ENCODE results near the gene SAMD4A. TPM values are rescaled to one million over a fixed set of nuclear protein-coding genes. Genes with fewer than 3 reads are reported as not detected.
A peak's percentile ranks its signal among the peaks of the same experiment; 100 is the strongest.

SAMD4A gene, protein sequence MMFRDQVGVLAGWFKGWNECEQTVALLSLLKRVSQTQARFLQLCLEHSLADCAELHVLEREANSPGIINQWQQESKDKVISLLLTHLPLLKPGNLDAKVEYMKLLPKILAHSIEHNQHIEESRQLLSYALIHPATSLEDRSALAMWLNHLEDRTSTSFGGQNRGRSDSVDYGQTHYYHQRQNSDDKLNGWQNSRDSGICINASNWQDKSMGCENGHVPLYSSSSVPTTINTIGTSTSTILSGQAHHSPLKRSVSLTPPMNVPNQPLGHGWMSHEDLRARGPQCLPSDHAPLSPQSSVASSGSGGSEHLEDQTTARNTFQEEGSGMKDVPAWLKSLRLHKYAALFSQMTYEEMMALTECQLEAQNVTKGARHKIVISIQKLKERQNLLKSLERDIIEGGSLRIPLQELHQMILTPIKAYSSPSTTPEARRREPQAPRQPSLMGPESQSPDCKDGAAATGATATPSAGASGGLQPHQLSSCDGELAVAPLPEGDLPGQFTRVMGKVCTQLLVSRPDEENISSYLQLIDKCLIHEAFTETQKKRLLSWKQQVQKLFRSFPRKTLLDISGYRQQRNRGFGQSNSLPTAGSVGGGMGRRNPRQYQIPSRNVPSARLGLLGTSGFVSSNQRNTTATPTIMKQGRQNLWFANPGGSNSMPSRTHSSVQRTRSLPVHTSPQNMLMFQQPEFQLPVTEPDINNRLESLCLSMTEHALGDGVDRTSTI
- total RNA-seq (2014; rRNA removed; shearing (Covaris generic)) (33.0 and 34.4 TPM in 2 replicates), polyA plus RNA-seq (2016; fragmentation: Nextera tagmentation; extraction: Ambion mirVana) (6.5 and 7.2 TPM in 2 replicates)

DNA sequence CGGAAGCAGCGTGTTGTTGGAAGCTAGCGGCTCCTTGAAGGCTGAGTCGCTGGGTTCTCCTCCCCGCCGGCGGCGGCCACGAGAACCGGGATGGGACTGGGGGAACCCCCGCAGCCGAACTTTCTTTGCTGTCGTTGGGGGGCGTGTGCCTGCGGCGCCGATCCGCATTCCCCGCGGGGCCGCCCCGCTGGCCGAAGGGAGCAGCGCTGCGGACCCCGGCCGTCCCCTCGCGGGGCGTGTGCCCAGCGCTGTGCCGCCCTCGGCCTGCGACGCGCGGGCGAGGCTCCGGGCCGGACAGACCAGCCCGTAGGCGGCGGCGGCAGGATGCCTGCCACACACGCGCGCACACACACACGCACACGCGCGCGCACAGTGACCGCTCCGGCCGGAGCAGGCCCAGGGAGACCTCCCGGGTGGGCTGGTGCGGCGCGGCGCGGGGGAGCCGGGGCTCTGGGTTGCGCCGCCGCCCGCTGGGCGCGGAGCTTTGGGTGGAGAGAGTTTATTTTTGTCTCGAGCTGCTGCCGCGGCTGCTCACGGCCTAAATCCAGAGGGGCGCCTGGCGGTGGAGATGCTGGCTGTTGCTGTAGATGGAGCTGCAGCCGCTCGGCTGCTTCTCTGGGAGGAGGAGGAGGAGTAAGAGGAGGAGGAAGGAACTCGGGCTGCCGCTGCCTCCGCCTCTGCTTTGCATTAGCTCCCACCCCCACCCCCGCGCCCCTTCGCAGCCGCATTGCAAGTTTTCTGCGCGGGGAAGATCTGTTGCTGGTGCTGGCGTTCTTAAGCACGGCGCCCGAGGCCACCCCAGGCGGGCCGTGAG, at the start of gene SAMD4A:
Gene SAMD4A (plus strand): TSS at position 719 of the 814 bp plus-strand sequence. CDS start 789 bp downstream, outside the sequence.
- Histone ChIP-seq H3K4me3 (peak within 1 kb of the TSS; percentile 92), H3K9me2 (ENCODE audit: insufficient read depth) (no peaks in the 10 kb centered on the region), H3K4me1 (ENCODE audit: insufficient read depth) (peaks cover 58% of the 10 kb centered on the region), H3K79me2 (ENCODE audit: insufficient read depth) (peaks cover 46% of the 10 kb centered on the region), H3K9ac (peak within 1 kb of the TSS; percentile 87), H3K27ac (peak within 1 kb of the TSS; percentile 83), H3K4me2 (ENCODE audit: unreplicated experiment) (peak within 1 kb of the TSS; percentile 91), H4K20me1 (ENCODE audit: insufficient read depth) (no peaks in the 10 kb centered on the region), H3K36me3 (ENCODE audit: low read depth) (0 out of 2 replicates have a peak, but pooled peaks cover 4% of the 10 kb centered on the region), H3K27me3 (replicated peaks; ENCODE audit: insufficient read depth) (no peaks in the 10 kb centered on the region), H2AFZ (peak within 1 kb of the TSS; percentile 27; the same call in 1 of the 2 replicates), H3F3A (ENCODE audit: insufficient read depth) (peaks cover 57% of the 10 kb centered on the region), H3K9me3 (ENCODE audit: low read depth) (no peaks in the 10 kb centered on the region)
- in situ Hi-C loops (cut with MboI): loop anchor here (10.0 to 25.0 kb wide), 2 partner anchors 208 to 421 kb away; no protein-coding TSS in a partner anchor
- TF ChIP-seq EZH2phosphoT487 (IDR thresholded peaks at IDR 0.05; ENCODE audit: insufficient read depth, low read depth) (no peak), EZH2 (IDR thresholded peaks at IDR 0.05; ENCODE audit: insufficient read depth, poor library complexity, severe bottlenecking) (no peak)
- DNase-seq: peak; percentile 89
- WGBS, 2 experiments (ENCODE audit: low coverage in 1 of 2, low lambda C conversion rate in 2 of 2, missing lambda C conversion rate in 2 of 2): 1% methylated on average over 49 to 77 of the region's 91 CpGs

- Histone ChIP-seq H3K9ac (no peak overlapping the region), H3K4me1 (ENCODE audit: insufficient read depth) (0 out of 2 replicates have a peak, but pooled peaks cover under 1% of the 10 kb centered on the region), H2AFZ (no peak overlapping the region), H4K20me1 (ENCODE audit: insufficient read depth) (no peaks in the 10 kb centered on the region), H3K4me2 (ENCODE audit: unreplicated experiment) (no peak overlapping the region), H3K9me3 (ENCODE audit: low read depth) (no peaks in the 10 kb centered on the region), H3K9me2 (ENCODE audit: insufficient read depth) (no peaks in the 10 kb centered on the region), H3K27me3 (replicated peaks; ENCODE audit: insufficient read depth) (no peaks in the 10 kb centered on the region), H3F3A (ENCODE audit: insufficient read depth) (no peaks in the 10 kb centered on the region), H3K79me2 (ENCODE audit: insufficient read depth) (peaks cover 28% of the 10 kb centered on the region), H3K36me3 (ENCODE audit: low read depth) (peaks cover 9% of the 10 kb centered on the region; the same call in 1 of the 2 replicates), H3K27ac (no peak overlapping the region), H3K4me3 (no peak overlapping the region)
- no peak for TF ChIP-seq EZH2 (IDR thresholded peaks at IDR 0.05; ENCODE audit: insufficient read depth, poor library complexity, severe bottlenecking)
- no peak for TF ChIP-seq EZH2phosphoT487 (IDR thresholded peaks at IDR 0.05; ENCODE audit: insufficient read depth, low read depth)
- WGBS, 2 experiments (ENCODE audit: low coverage in 1 of 2, low lambda C conversion rate in 2 of 2, missing lambda C conversion rate in 2 of 2): 85 to 92% methylated on average over 4 of the region's 4 CpGs
- DNase-seq: no peak
- in situ Hi-C loops (cut with MboI): no loop called here
These were observed 42.5 kb upstream of the SAMD4A start for GRCh38 chr14:54524410-54524809.

GRCh38 chr14:54528973-54529372, 38.0 kb upstream of the SAMD4A start:
- WGBS, 2 experiments (ENCODE audit: low coverage in 1 of 2, low lambda C conversion rate in 2 of 2, missing lambda C conversion rate in 2 of 2): 75 to 79% methylated on average over 2 of the region's 2 CpGs
- no peak overlapping the region for H3K27ac ChIP-seq
- H3K4me1 ChIP-seq (ENCODE audit: insufficient read depth): peaks cover 7% of the 10 kb centered on the region; the same call in 1 of the 2 replicates
- H3K79me2 ChIP-seq (ENCODE audit: insufficient read depth): no peaks in the 10 kb centered on the region
- TF ChIP-seq EZH2phosphoT487 (IDR thresholded peaks at IDR 0.05; ENCODE audit: insufficient read depth, low read depth) (no peak), EZH2 (IDR thresholded peaks at IDR 0.05; ENCODE audit: insufficient read depth, poor library complexity, severe bottlenecking) (no peak)
- H3K4me2 ChIP-seq (ENCODE audit: unreplicated experiment): no peak overlapping the region
- no peaks in the 10 kb centered on the region for H4K20me1 ChIP-seq (ENCODE audit: insufficient read depth)
- in situ Hi-C loops (cut with MboI): no loop called here
- no peak overlapping the region for H2AFZ ChIP-seq
- no peak overlapping the region for H3K9ac ChIP-seq
- H3K36me3 ChIP-seq (ENCODE audit: low read depth): no peaks in the 10 kb centered on the region; the same call in 1 of the 2 replicates
- peaks cover 4% of the 10 kb centered on the region; the same call in 1 of the 2 replicates for H3F3A ChIP-seq (ENCODE audit: insufficient read depth)
- H3K9me3 ChIP-seq (ENCODE audit: low read depth): no peaks in the 10 kb centered on the region
- no peak for DNase-seq
- H3K9me2 ChIP-seq (ENCODE audit: insufficient read depth): no peaks in the 10 kb centered on the region
- no peak overlapping the region for H3K4me3 ChIP-seq
- H3K27me3 ChIP-seq (replicated peaks; ENCODE audit: insufficient read depth): no peaks in the 10 kb centered on the region
